Adrenal gland (tissue), 12 donors: ENCODE data around the gene TICRR. TPM values are rescaled to one million over a fixed set of nuclear protein-coding genes. Genes with fewer than 3 reads are reported as not detected.

Experiments used
- DNase-seq, 7 donors: peaks; one replicate each; pipeline ENCODE4 v3.0.0-alpha.2; 2019 to 2020
- H3K27ac ChIP-seq, 5 donors: fragments of 200-600 bp; sonication (generic) in 4 of 5; 1 replicate in 3 of 5; 2 replicates in 2 of 5; pipeline versions ENCODE4 v1.5.1 to v1.8.0; 2016 to 2020; ENCODE audit warnings: mild to moderate bottlenecking in 1 of 5
- H3K27me3 ChIP-seq: fragments of 200-600 bp; 2 replicates; pipeline ENCODE4 v1.8.0; 2021
- H3K36me3 ChIP-seq, 2 donors: fragments of 200-600 bp; replicated peaks in 1 of 2; 1 replicate in 1 of 2; 2 replicates in 1 of 2; pipeline versions ENCODE4 v1.5.1 to v1.8.0; 2018 to 2022
- H3K4me1 ChIP-seq, 2 donors: fragments of 200-600 bp; replicated peaks in 1 of 2; 1 replicate in 1 of 2; 2 replicates in 1 of 2; pipeline versions ENCODE4 v1.5.1 to v1.8.0; 2018 to 2021
- H3K4me3 ChIP-seq, 4 donors: fragments of 200-600 bp; sonication (generic) in 3 of 4; one replicate each; pipeline ENCODE4 v1.5.1; 2016 to 2018
- H3K9me3 ChIP-seq, 3 donors: fragments of 200-600 bp; sonication (generic) in 1 of 3; replicated peaks in 1 of 3; 1 replicate in 2 of 3; 2 replicates in 1 of 3; pipeline versions ENCODE4 v1.5.1 to v1.8.0; 2016 to 2021
- CTCF ChIP-seq, 6 experiments: fragments of 450-650 bp in 4 of 6; fragments of 200-600 bp in 2 of 6; sonication (generic) in 1 of 6; IDR thresholded peaks; 1 replicate in 5 of 6; 2 replicates in 1 of 6; pipeline versions ENCODE4 v1.5.1 to v1.8.0; 2016 to 2021; ENCODE audit warnings: antibody characterized with exemption in 6 of 6, mild to moderate bottlenecking in 2 of 6, moderate library complexity in 1 of 6
- POLR2A ChIP-seq, 2 donors: fragments of 450-650 bp; IDR thresholded peaks; one replicate each; pipeline ENCODE4 v1.6.1; 2017; ENCODE audit warnings: antibody characterized with exemption in 2 of 2, mild to moderate bottlenecking in 2 of 2, moderate library complexity in 1 of 2
- WGBS, 4 donors: extraction: QIAGEN DNeasy Blood & Tissue Kit in 2 of 4; methylation state at CpG; one replicate each; pipeline versions ENCODE4 v1.1.5 to v1.1.7; 2013 to 2017; 5-methylcytosine and 5-hydroxymethylcytosine counted together
- intact Hi-C, 2 donors: fragments of 100-400 bp; cut with DNase I; formaldehyde crosslinking; loops; one replicate each; pipeline versions ENCODE4 v1.14.1 to v1.15.0; 2022 to 2023
- polyA plus RNA-seq, 3 donors: library from polyadenylated mRNA; stranded (reverse); fragments of 200-250 nt in 2 of 3; fragments of 350-450 nt in 1 of 3; fragmentation: Illumina TruSeq in 1 of 3; extraction: RNeasy Lipid Tissue Mini Kit (QIAGEN cat#74804) in 1 of 3; gene quantifications; one replicate each; pipeline ENCODE4 v1.2.3, GENCODE V29; 2013 to 2014
- total RNA-seq, 9 donors: library from RNA; depleted of rRNA in 4 of 9; stranded (reverse); fragments of >200 nt in 4 of 9; fragments of 120-200 nt in 1 of 9; fragmentation: NEBNext Ultra II Directional in 1 of 9; extraction: Animal tissue kit (Norgen Biotek cat#: 25700) in 1 of 9; gene quantifications; one replicate each; pipeline versions ENCODE4 v1.1.0 to v1.2.4, GENCODE V29; 2013 to 2023
- donor health status: healthy with polysubstance abuse.
- donor health status: Bipolar disorder and iron deficiency.
- donor health status: DM: yes; HTN: yes; CAD: no.
- donor health status: DM: no; HTN: no; CAD: no.
- donor health status: DM: no; HTN: no; CAD: no.
- donor health status: DM: yes; HTN: yes; CAD: no.

TICRR gene
- total and polyA plus RNA-seq, 12 donors: 0.10 to 2.4 (median 0.19) TPM; not detected in 1

- H3K4me1 ChIP-seq: peaks cover 6 to 9% of the 10 kb centered on the region in 2 donors
- no peaks in the 10 kb centered on the region for H3K27me3 ChIP-seq
- intact Hi-C loops: no loop called here
- H3K4me3 ChIP-seq: no peak overlapping the region
- H3K36me3 ChIP-seq: no peaks in the 10 kb centered on the region
- H3K27ac ChIP-seq: no peak overlapping the region
- H3K9me3 ChIP-seq: no peaks in the 10 kb centered on the region
- TF ChIP-seq POLR2A (IDR thresholded peaks at IDR 0.05) (no peak), CTCF (IDR thresholded peaks at IDR 0.05) (no peak)
- WGBS, 4 donors: 76 to 92% (median 84%) methylated on average over 5 to 7 of the region's 7 CpGs
- DNase-seq: no peak
Measured at GRCh38 chr15:89652131-89652530, 76.9 kb downstream of the TICRR start.

- Histone ChIP-seq H3K4me1 (peaks cover 6 to 9% of the 10 kb centered on the region in 2 donors), H3K9me3 (no peaks in the 10 kb centered on the region), H3K4me3 (no peak overlapping the region), H3K36me3 (no peaks in the 10 kb centered on the region), H3K27me3 (no peaks in the 10 kb centered on the region), H3K27ac (no peak overlapping the region)
- no peak for DNase-seq
- intact Hi-C loops: no loop called here
- no peak for TF ChIP-seq CTCF (IDR thresholded peaks at IDR 0.05)
- no peak for TF ChIP-seq POLR2A (IDR thresholded peaks at IDR 0.05)
- WGBS, 4 donors: 50 to 85% (median 75%) methylated on average over 1 to 16 of the region's 16 CpGs
Measured at GRCh38 chr15:89652666-89653065, 77.4 kb downstream of the TICRR start.

DNA sequence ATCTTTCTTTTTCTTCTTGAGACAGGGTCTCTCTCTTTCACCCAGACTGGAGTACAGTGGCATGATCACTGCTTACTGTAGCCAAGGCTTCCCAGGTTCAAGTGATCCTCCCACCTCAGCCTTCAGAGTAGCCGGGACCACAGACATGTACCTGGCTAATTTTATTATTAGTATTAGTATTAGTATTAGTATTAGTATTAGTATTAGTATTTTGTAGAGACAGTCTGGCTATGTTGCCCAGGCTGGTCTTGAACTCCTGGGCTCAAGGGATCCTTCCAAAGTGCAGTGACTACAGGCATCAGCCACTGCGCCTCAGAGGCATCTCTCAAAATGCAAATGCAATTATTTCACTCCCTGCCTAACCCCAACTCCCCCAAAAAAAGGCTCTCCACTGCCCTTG lies 78.3 kb downstream of the TICRR start:
- H3K27me3 ChIP-seq: no peaks in the 10 kb centered on the region
- no peak overlapping the region for H3K27ac ChIP-seq
- TF ChIP-seq POLR2A (IDR thresholded peaks at IDR 0.05) (no peak), CTCF (IDR thresholded peaks at IDR 0.05) (no peak)
- intact Hi-C loops: no loop called here
- no peak overlapping the region for H3K4me3 ChIP-seq
- peaks cover 6 to 9% of the 10 kb centered on the region in 2 donors for H3K4me1 ChIP-seq
- H3K9me3 ChIP-seq: no peaks in the 10 kb centered on the region
- WGBS, 4 donors: 88 to 97% (median 94%) methylated on average over 2 of the region's 2 CpGs
- no peaks in the 10 kb centered on the region for H3K36me3 ChIP-seq
- DNase-seq: no peak

GRCh38 chr15:89654301-89654761 lies 79.1 kb downstream of the TICRR start:
- H3K4me1 ChIP-seq: peaks cover 6 to 9% of the 10 kb centered on the region in 2 donors
- no peaks in the 10 kb centered on the region for H3K9me3 ChIP-seq
- H3K4me3 ChIP-seq: peak overlapping the region in 2 of 4 donors; percentile 24 to 82
- 50 to 64% (median 51%) methylated on average over 14 of the region's 14 CpGs for whole genome bisulfite sequencing, 4 donors
- no peaks in the 10 kb centered on the region for H3K27me3 ChIP-seq
- H3K27ac ChIP-seq: peak overlapping the region in 1 of 5 donors; percentile 60
- no peak for DNase-seq
- intact Hi-C loops: no loop called here
- H3K36me3 ChIP-seq: no peaks in the 10 kb centered on the region
- no peak for TF ChIP-seq POLR2A (IDR thresholded peaks at IDR 0.05)
